ENCODE measurements around the gene ITGA8. TPM values are rescaled to one million over a fixed set of nuclear protein-coding genes. Genes with fewer than 3 reads are reported as not detected.

The ITGA8 gene
- total RNA-seq, 1 experiment from 2014 or later: not detected

DNA sequence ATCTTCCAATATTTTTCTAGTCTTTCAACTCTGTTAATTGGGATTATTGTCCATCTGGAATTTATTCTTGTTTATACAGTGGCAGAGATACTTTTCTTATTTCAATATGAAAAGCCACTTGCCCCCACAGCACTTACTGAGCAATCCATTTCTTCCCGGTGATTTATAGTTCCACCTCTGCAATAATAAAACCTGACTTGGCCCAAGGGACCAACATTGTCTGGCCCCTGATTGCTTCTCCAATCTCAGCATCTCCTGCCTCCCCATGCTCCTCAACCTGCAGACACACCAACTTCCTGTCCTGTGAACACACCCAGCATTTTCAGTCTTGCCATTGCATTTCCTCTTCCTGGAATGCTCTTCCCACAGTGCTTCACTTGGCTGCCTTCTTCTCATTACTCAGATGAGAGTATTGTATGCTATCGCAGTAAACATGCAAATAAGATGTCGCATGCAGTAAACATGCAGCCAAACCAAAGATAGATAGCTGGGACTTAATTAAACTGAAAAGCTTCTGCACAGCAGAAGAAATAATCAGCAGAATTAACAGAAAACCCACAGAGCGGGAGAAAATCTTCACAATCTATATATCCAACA lies 19.5 kb downstream of the ITGA8 start:
- no peaks in the 10 kb centered on the region for H3K36me3 ChIP-seq (ENCODE audit: insufficient read depth, low read length)
- H3K4me2 ChIP-seq (ENCODE audit: low read depth, low read length, poor library complexity, severe bottlenecking): no peak overlapping the region
- no peaks in the 10 kb centered on the region for H3K79me2 ChIP-seq (ENCODE audit: low read length)
- DNase-seq: no peak
- no peak overlapping the region for H3K4me3 ChIP-seq (ENCODE audit: low read length)
- H4K20me1 ChIP-seq (ENCODE audit: insufficient read depth, low read depth, low read length): no peaks in the 10 kb centered on the region
- no peak overlapping the region for H3K27ac ChIP-seq (ENCODE audit: low read length)
- H3K27me3 ChIP-seq (ENCODE audit: low read length): 0 out of 2 replicates have a peak, but pooled peaks cover 3% of the 10 kb centered on the region
- no peaks in the 10 kb centered on the region for H3K9me3 ChIP-seq (ENCODE audit: low read length)
- H3K9me2 ChIP-seq (replicated peaks; ENCODE audit: insufficient read depth, low read length): no peaks in the 10 kb centered on the region
- H2AFZ ChIP-seq (ENCODE audit: low read length): no peak overlapping the region
- no peak overlapping the region for H3K9ac ChIP-seq (ENCODE audit: low read length)
- no peaks in the 10 kb centered on the region for H3K4me1 ChIP-seq (ENCODE audit: low read length)

DNA sequence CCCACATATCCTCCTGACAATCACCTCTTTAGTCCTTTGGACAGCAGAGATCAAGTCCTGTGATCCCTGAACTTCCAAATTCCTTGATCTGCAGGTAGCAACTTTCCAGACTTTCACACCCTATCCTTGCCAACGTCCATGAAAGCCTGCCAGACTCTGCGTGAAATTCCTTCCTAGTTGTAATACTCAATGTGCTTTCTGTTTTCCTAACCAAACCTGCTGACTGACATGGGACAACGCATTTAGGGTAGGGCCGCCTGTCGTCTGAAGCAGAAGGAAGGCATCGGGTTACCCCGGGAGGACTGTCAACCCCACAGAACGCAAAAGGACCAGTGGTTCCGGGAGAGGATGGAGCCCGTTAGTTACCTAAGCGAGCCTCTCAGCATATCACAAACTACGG lies 23.9 kb downstream of the ITGA8 start:
- Histone ChIP-seq H4K20me1 (ENCODE audit: insufficient read depth, low read depth, low read length) (no peaks in the 10 kb centered on the region), H3K4me2 (ENCODE audit: low read depth, low read length, poor library complexity, severe bottlenecking) (no peak overlapping the region), H3K79me2 (ENCODE audit: low read length) (no peaks in the 10 kb centered on the region), H3K9me2 (replicated peaks; ENCODE audit: insufficient read depth, low read length) (no peaks in the 10 kb centered on the region), H3K4me3 (ENCODE audit: low read length) (no peak overlapping the region), H3K4me1 (ENCODE audit: low read length) (no peaks in the 10 kb centered on the region), H3K9ac (ENCODE audit: low read length) (no peak overlapping the region), H3K27ac (ENCODE audit: low read length) (no peak overlapping the region), H3K36me3 (ENCODE audit: insufficient read depth, low read length) (no peaks in the 10 kb centered on the region), H3K9me3 (ENCODE audit: low read length) (no peaks in the 10 kb centered on the region), H2AFZ (ENCODE audit: low read length) (no peak overlapping the region), H3K27me3 (ENCODE audit: low read length) (no peaks in the 10 kb centered on the region)
- DNase-seq: no peak

DNA sequence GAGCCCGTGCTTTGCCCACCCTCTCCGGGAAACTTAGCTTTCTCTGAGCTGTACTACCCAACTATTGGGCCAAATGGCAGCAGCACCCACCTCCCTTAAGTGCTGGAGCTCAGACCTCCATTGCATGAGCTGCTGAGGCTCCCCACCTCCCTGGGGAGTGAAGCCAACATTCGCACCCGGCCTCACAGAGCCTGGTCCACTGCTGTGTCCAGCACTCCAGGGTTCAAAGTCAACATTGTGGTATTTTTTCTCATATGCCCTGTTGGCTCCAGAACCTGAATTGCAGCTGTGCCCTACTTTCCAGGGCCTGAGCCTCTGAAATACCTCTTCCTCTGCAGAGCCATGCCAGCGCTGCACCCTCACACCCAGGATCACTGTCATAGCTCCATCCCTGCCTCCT lies 29.7 kb downstream of the ITGA8 start:
- Histone ChIP-seq H3K4me1 (ENCODE audit: low read length) (no peaks in the 10 kb centered on the region), H3K9ac (ENCODE audit: low read length) (no peak overlapping the region), H3K27ac (ENCODE audit: low read length) (no peak overlapping the region), H3K9me3 (ENCODE audit: low read length) (no peaks in the 10 kb centered on the region), H3K36me3 (ENCODE audit: insufficient read depth, low read length) (no peaks in the 10 kb centered on the region), H2AFZ (ENCODE audit: low read length) (no peak overlapping the region), H3K9me2 (replicated peaks; ENCODE audit: insufficient read depth, low read length) (no peaks in the 10 kb centered on the region), H3K4me3 (ENCODE audit: low read length) (no peak overlapping the region), H3K27me3 (ENCODE audit: low read length) (no peaks in the 10 kb centered on the region), H3K4me2 (ENCODE audit: low read depth, low read length, poor library complexity, severe bottlenecking) (no peak overlapping the region), H4K20me1 (ENCODE audit: insufficient read depth, low read depth, low read length) (no peaks in the 10 kb centered on the region), H3K79me2 (ENCODE audit: low read length) (no peaks in the 10 kb centered on the region)
- DNase-seq: no peak

DNA sequence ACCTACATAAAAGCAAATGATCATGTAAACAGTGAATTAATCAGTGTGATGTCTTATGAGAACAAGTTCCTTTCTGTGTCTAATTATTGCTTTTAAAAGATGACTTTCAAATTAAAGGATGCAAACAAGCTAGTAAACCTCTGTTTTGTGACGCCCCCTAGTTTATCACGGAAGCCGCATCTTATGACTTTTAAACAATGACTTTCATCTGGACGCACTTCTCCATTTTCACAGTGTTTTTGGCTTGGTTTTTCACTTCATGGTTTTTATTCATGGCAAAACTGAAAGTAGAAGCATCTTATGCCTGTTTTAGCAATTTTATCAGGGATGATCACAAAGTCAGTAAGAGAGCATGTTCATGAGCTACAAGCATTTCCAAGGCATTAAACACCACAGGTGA lies 35.0 kb downstream of the ITGA8 start:
- Histone ChIP-seq H3K9me2 (replicated peaks; ENCODE audit: insufficient read depth, low read length) (no peaks in the 10 kb centered on the region), H3K4me3 (ENCODE audit: low read length) (no peak overlapping the region), H4K20me1 (ENCODE audit: insufficient read depth, low read depth, low read length) (no peaks in the 10 kb centered on the region), H3K4me1 (ENCODE audit: low read length) (no peaks in the 10 kb centered on the region), H3K27me3 (ENCODE audit: low read length) (no peaks in the 10 kb centered on the region), H3K79me2 (ENCODE audit: low read length) (no peaks in the 10 kb centered on the region), H3K4me2 (ENCODE audit: low read depth, low read length, poor library complexity, severe bottlenecking) (no peak overlapping the region), H2AFZ (ENCODE audit: low read length) (no peak overlapping the region), H3K9ac (ENCODE audit: low read length) (no peak overlapping the region), H3K36me3 (ENCODE audit: insufficient read depth, low read length) (no peaks in the 10 kb centered on the region), H3K27ac (ENCODE audit: low read length) (no peak overlapping the region), H3K9me3 (ENCODE audit: low read length) (no peaks in the 10 kb centered on the region)
- DNase-seq: no peak

DNA sequence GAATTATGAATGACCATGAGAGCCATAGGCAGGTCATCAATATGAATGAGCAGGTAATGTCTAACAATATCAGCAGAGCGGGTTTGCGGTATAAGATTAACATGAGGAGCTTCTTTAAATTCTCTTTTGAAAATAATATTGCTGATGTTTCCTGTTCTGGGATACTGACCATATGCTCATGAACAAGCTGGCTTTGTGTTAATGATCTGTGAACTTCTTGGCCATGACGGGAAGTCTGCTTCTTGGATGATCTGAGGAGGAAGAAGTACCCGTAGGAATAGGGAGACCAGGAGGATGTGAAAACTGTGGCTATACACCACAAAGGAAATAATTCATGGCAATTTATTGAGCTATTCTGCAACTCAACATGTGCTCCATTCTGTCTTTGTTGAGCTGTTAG lies 38.6 kb downstream of the ITGA8 start:
- H3K36me3 ChIP-seq (ENCODE audit: insufficient read depth, low read length): no peaks in the 10 kb centered on the region
- H3K27me3 ChIP-seq (ENCODE audit: low read length): no peaks in the 10 kb centered on the region
- H3K4me3 ChIP-seq (ENCODE audit: low read length): no peak overlapping the region
- H4K20me1 ChIP-seq (ENCODE audit: insufficient read depth, low read depth, low read length): no peaks in the 10 kb centered on the region
- no peak overlapping the region for H2AFZ ChIP-seq (ENCODE audit: low read length)
- no peaks in the 10 kb centered on the region for H3K9me3 ChIP-seq (ENCODE audit: low read length)
- no peaks in the 10 kb centered on the region for H3K79me2 ChIP-seq (ENCODE audit: low read length)
- no peak overlapping the region for H3K9ac ChIP-seq (ENCODE audit: low read length)
- no peak overlapping the region for H3K4me2 ChIP-seq (ENCODE audit: low read depth, low read length, poor library complexity, severe bottlenecking)
- no peaks in the 10 kb centered on the region for H3K4me1 ChIP-seq (ENCODE audit: low read length)
- no peaks in the 10 kb centered on the region for H3K9me2 ChIP-seq (replicated peaks; ENCODE audit: insufficient read depth, low read length)
- H3K27ac ChIP-seq (ENCODE audit: low read length): no peak overlapping the region
- DNase-seq: no peak

DNA sequence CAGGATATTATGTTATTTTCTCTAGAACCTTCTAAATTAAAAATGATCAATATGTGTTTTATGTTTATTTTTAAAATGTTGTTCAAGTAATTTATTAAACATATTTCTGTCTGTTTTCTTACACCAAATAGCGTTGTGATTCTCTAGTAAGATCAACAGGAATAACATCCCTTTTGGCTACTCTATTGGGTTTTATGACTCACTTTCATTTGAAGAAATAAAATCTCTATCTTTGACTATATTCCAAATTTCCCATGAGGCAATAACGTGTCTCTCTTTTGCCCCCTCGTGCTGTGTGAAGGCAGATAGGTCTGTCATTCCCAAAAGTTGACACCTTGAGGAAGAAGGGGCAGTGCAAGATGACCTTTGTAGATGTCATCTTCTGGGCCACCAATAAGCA lies 40.9 kb downstream of the ITGA8 start:
- Histone ChIP-seq H3K79me2 (ENCODE audit: low read length) (no peaks in the 10 kb centered on the region), H3K27me3 (ENCODE audit: low read length) (no peaks in the 10 kb centered on the region), H3K9me2 (replicated peaks; ENCODE audit: insufficient read depth, low read length) (no peaks in the 10 kb centered on the region), H4K20me1 (ENCODE audit: insufficient read depth, low read depth, low read length) (no peaks in the 10 kb centered on the region), H3K9me3 (ENCODE audit: low read length) (no peaks in the 10 kb centered on the region), H3K4me1 (ENCODE audit: low read length) (no peaks in the 10 kb centered on the region), H2AFZ (ENCODE audit: low read length) (no peak overlapping the region), H3K36me3 (ENCODE audit: insufficient read depth, low read length) (no peaks in the 10 kb centered on the region), H3K27ac (ENCODE audit: low read length) (no peak overlapping the region), H3K4me3 (ENCODE audit: low read length) (no peak overlapping the region), H3K9ac (ENCODE audit: low read length) (no peak overlapping the region), H3K4me2 (ENCODE audit: low read depth, low read length, poor library complexity, severe bottlenecking) (no peak overlapping the region)
- no peak for DNase-seq

DNA sequence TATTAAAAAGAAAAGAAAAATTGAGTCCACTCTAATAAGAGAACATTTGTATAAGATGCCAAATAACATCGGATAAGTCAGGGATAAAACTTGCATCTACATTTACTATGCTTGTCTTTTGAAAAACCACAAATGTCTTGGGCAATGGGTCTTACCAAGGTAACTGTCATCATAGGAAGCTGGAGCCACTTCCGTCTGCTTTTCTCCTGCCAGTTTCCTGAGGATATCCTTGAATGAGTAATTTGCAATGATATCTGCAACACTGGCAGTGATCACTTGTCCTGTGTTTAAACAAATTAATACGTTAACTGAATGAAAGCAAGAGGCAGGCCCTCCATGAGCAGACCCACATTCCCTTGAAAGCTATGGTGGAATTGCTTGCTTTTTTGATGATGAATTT lies 47.3 kb downstream of the ITGA8 start:
- Histone ChIP-seq H3K9ac (ENCODE audit: low read length) (no peak overlapping the region), H3K4me3 (ENCODE audit: low read length) (no peak overlapping the region), H3K27ac (ENCODE audit: low read length) (no peak overlapping the region), H3K36me3 (ENCODE audit: insufficient read depth, low read length) (no peaks in the 10 kb centered on the region), H3K4me2 (ENCODE audit: low read depth, low read length, poor library complexity, severe bottlenecking) (no peak overlapping the region), H4K20me1 (ENCODE audit: insufficient read depth, low read depth, low read length) (no peaks in the 10 kb centered on the region), H3K9me2 (replicated peaks; ENCODE audit: insufficient read depth, low read length) (no peaks in the 10 kb centered on the region), H3K27me3 (ENCODE audit: low read length) (no peaks in the 10 kb centered on the region), H3K79me2 (ENCODE audit: low read length) (no peaks in the 10 kb centered on the region), H3K4me1 (ENCODE audit: low read length) (no peaks in the 10 kb centered on the region), H2AFZ (ENCODE audit: low read length) (no peak overlapping the region), H3K9me3 (ENCODE audit: low read length) (no peaks in the 10 kb centered on the region)
- no peak for DNase-seq

DNA sequence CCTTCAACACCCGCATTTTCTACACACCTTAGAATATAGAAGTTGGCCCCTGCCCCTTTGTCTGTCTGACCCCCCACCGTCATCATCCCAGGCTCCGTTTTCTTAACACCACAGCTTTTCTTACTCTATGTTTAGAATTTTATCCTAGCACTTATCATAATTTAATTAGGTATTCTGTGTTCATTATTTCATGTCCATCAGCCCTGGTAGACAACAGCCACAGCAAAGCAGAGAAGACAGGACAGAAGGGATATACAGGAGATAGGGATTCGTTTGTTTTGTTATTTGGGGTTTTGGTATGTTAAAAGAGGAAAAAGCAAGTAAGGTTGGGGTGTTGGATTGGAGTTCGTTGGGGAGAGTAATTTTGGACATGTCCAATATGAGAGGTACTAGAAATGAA lies 48.8 kb downstream of the ITGA8 start:
- Histone ChIP-seq H3K79me2 (ENCODE audit: low read length) (no peaks in the 10 kb centered on the region), H3K27me3 (ENCODE audit: low read length) (no peaks in the 10 kb centered on the region), H2AFZ (ENCODE audit: low read length) (no peak overlapping the region), H3K9me2 (replicated peaks; ENCODE audit: insufficient read depth, low read length) (no peaks in the 10 kb centered on the region), H3K27ac (ENCODE audit: low read length) (no peak overlapping the region), H3K4me1 (ENCODE audit: low read length) (no peaks in the 10 kb centered on the region), H3K9ac (ENCODE audit: low read length) (no peak overlapping the region), H3K4me3 (ENCODE audit: low read length) (no peak overlapping the region), H3K4me2 (ENCODE audit: low read depth, low read length, poor library complexity, severe bottlenecking) (no peak overlapping the region), H3K36me3 (ENCODE audit: insufficient read depth, low read length) (no peaks in the 10 kb centered on the region), H3K9me3 (ENCODE audit: low read length) (no peaks in the 10 kb centered on the region), H4K20me1 (ENCODE audit: insufficient read depth, low read depth, low read length) (no peaks in the 10 kb centered on the region)
- DNase-seq: no peak

DNA sequence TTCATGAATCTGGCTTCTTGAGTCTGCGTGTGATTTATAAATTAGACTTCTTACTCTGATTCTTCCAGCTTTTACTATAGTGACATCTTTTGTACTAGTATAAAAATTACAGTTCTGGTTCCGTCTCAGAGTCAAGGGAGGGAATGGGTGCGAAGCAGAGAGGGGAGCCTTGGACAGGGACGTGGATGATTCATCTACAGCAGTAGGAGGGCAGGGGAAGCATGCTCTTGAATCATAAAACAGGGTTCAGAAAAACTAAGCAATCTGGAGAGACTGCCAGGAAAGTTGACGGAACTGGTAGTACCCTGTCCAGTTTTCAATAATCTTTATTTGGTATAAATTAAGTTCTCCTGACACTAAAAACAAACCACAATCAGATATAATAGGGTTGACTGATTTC lies 58.1 kb downstream of the ITGA8 start:
- Histone ChIP-seq H2AFZ (ENCODE audit: low read length) (no peak overlapping the region), H3K9me3 (ENCODE audit: low read length) (no peaks in the 10 kb centered on the region), H3K27me3 (ENCODE audit: low read length) (no peaks in the 10 kb centered on the region), H4K20me1 (ENCODE audit: insufficient read depth, low read depth, low read length) (no peaks in the 10 kb centered on the region), H3K36me3 (ENCODE audit: insufficient read depth, low read length) (no peaks in the 10 kb centered on the region), H3K79me2 (ENCODE audit: low read length) (no peaks in the 10 kb centered on the region), H3K4me1 (ENCODE audit: low read length) (no peaks in the 10 kb centered on the region), H3K27ac (ENCODE audit: low read length) (no peak overlapping the region), H3K4me3 (ENCODE audit: low read length) (no peak overlapping the region), H3K9me2 (replicated peaks; ENCODE audit: insufficient read depth, low read length) (no peaks in the 10 kb centered on the region), H3K9ac (ENCODE audit: low read length) (no peak overlapping the region), H3K4me2 (ENCODE audit: low read depth, low read length, poor library complexity, severe bottlenecking) (no peak overlapping the region)
- no peak for DNase-seq
